IPS-20b (cell line): ENCODE data around the gene POF1B.
"Not testable (repeated sequence)": the region's sequence is repeated elsewhere in the genome, so short reads cannot be mapped to it uniquely, and the experiment has no call there.

Experiments
- H3K27ac ChIP-seq: one replicate; pipeline ENCODE4 v1.5.1; 2013; ENCODE audit warnings: low read length
- H3K27me3 ChIP-seq: 2 replicates; pipeline ENCODE4 v1.6.1; 2013; ENCODE audit warnings: mild to moderate bottlenecking, low read length, inconsistent platforms; ENCODE audit not compliant: insufficient read depth
- H3K36me3 ChIP-seq: 2 replicates; pipeline ENCODE4 v1.6.1; 2013; ENCODE audit warnings: low read depth, mild to moderate bottlenecking, inconsistent platforms, low read length, moderate library complexity; ENCODE audit not compliant: insufficient read depth
- H3K4me1 ChIP-seq: 2 replicates; pipeline ENCODE4 v1.6.1; 2013; ENCODE audit warnings: mild to moderate bottlenecking, control low read depth, inconsistent platforms, low read length, moderate library complexity; ENCODE audit not compliant: insufficient read depth
- H3K4me3 ChIP-seq: 2 replicates; pipeline ENCODE4 v1.5.1; 2013; ENCODE audit warnings: mild to moderate bottlenecking, low read length, inconsistent platforms
- H3K9ac ChIP-seq: 2 replicates; pipeline ENCODE4 v1.6.1; 2013; ENCODE audit warnings: low read depth, mild to moderate bottlenecking, inconsistent platforms, low read length, moderate library complexity
- H3K9me3 ChIP-seq: 2 replicates; pipeline ENCODE4 v1.6.1; 2013; ENCODE audit warnings: mild to moderate bottlenecking, low read depth, low read length, inconsistent platforms; ENCODE audit not compliant: insufficient read depth

The POF1B gene

DNA sequence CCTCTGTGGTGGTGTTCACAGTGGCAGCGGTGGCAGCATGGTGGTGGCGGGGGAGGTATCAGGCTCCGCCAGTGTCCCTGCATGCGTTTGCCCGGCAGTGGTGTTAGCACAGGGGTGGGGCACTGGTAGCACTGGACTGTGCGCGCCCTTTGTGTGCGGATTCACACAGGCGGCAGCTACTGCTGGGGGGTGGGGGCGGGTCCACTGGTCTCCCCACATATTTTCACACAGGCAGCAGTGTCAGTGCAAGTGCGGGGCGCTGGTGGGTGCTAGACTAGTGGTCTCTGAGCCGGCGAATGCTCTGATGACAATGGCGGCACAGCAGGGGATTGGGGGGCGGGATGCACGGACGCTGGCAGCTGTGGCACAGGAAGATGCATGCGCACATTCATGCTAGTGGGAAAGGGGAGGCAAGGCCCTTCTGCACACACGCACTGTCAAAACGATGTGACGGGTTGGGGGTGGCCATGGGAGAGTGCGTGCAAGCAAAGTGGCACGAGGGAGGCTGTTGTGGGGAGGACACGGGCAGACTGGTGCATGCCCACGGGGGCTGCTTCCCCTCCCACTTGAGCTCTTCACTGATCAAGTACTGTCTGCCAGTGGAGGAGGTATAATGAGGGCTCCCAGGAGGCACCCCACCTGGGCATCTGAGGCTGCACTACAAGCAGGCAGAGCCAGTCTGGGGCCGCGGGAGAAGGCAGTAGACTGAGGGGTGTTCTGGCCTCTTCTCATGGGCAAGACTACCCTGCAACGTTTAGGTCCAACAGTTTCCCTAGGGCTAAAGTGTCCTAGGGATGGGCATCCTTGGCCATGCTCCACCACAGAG is 53.0 kb downstream of the POF1B start:
- no peaks in the 10 kb centered on the region for H3K9me3 ChIP-seq
- H3K4me3 ChIP-seq = no peak overlapping the region
- no peaks in the 10 kb centered on the region for H3K27me3 ChIP-seq
- no peaks in the 10 kb centered on the region for H3K4me1 ChIP-seq
- no peak overlapping the region for H3K9ac ChIP-seq
- H3K27ac ChIP-seq = no peak overlapping the region
- no peaks in the 10 kb centered on the region for H3K36me3 ChIP-seq

GRCh38 chrX:85311348-85311747 is 68.1 kb downstream of the POF1B start:
- not testable (repeated sequence) for H3K4me3 ChIP-seq

GRCh38 chrX:85309717-85310116 is 69.7 kb downstream of the POF1B start:
- H3K27ac ChIP-seq = no peak overlapping the region
- H3K4me3 ChIP-seq = no peak overlapping the region
- no peaks in the 10 kb centered on the region for H3K36me3 ChIP-seq
- no peaks in the 10 kb centered on the region for H3K27me3 ChIP-seq
- H3K4me1 ChIP-seq = no peaks in the 10 kb centered on the region
- no peaks in the 10 kb centered on the region for H3K9me3 ChIP-seq
- H3K9ac ChIP-seq = no peak overlapping the region

More at GRCh38 chrX:85311348-85311747, 68.1 kb downstream of the POF1B start:
- H3K9ac ChIP-seq, H3K9me3 ChIP-seq, H3K27me3 ChIP-seq, H3K4me1 ChIP-seq, H3K36me3 ChIP-seq, H3K27ac ChIP-seq: not testable (repeated sequence)

DNA sequence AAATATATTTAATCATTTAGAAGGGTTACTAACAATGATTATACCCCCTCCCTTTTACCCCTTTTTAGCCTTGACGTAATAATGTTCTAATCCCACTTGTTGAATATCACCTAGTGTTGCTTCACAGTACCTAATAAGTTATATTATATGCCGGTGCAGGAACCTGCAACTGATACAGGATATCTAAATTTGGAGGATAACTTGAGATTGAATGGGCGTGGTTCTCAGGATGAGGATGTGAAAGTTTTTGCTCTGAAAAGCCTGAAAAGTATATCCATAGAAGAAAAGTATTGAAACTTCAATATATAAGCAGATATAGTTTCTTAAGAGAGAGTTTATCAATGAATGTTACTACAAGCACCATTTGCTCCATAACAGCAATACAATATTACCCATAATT is 75.9 kb downstream of the POF1B start:
- H3K36me3 ChIP-seq = no peaks in the 10 kb centered on the region

DNA sequence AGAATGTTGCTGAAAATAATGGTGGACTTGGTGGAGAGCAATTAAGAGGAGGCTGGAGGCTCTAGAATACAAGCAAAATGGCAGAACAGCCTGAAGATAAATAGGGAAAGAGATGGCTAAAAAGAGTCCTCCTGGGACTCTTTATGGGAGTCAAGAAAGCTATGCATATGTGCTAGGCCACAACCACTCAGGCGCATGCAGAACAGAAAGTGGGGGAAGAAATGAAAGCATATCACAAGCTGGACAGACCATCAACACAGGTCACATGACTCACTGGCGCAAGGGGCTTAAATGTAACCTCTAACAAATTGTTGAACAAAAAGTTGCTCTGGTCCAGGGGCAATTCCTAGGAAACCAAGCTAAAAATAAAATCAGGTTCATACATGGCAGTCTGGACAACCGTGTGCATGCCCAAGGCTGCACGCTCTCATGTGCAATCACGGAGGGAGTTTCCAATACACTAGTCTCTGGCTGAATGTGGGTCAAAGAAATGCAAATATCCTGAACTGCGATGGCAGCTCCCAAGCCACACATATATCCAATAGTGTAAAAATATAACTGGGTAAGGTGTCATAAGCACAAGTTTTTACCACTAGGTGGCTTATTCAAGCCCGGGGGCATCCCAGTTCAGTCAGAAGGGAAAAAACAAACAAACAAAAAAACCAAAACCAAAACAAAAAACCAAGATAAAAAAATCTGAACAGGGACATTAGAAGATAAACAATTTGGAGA is 90.3 kb downstream of the POF1B start:
- no peaks in the 10 kb centered on the region for H3K4me1 ChIP-seq
- no peak overlapping the region for H3K9ac ChIP-seq
- no peaks in the 10 kb centered on the region for H3K27me3 ChIP-seq
- H3K27ac ChIP-seq = no peak overlapping the region
- no peak overlapping the region for H3K4me3 ChIP-seq
- no peaks in the 10 kb centered on the region for H3K36me3 ChIP-seq
- H3K9me3 ChIP-seq = no peaks in the 10 kb centered on the region

More for the DNA sequence above, 75.9 kb downstream of the POF1B start:
- H3K4me3 ChIP-seq = no peak overlapping the region
- no peaks in the 10 kb centered on the region for H3K27me3 ChIP-seq
- no peak overlapping the region for H3K27ac ChIP-seq
- H3K9ac ChIP-seq = no peak overlapping the region
- no peaks in the 10 kb centered on the region for H3K4me1 ChIP-seq
- H3K9me3 ChIP-seq = no peaks in the 10 kb centered on the region

DNA sequence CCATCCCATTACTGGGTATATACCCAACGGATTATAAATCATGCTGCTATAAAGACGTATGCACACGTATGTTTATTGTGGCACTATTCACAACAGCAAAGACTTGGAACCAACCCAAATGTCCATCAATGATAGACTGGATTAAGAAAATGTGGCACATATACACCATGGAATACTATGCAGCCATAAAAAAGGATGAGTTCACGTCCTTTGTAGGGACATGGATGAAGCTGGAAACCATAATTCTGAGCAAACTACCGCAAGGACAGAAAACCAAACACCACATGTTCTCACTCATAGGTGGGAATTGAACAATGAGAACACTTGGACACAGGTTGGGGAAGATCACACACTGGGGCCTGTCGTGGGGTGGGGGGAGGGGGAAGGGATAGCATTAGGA is 94.2 kb downstream of the POF1B start:
- H3K9me3 ChIP-seq, H3K27ac ChIP-seq, H3K27me3 ChIP-seq, H3K4me1 ChIP-seq, H3K9ac ChIP-seq, H3K36me3 ChIP-seq, H3K4me3 ChIP-seq: not testable (repeated sequence)

GRCh38 chrX:85244450-85245211 is 134.8 kb downstream of the POF1B start:
- H3K27ac ChIP-seq = peak overlapping the region; percentile 61

GRCh38 chrX:85243761-85244449 is 135.6 kb downstream of the POF1B start, which contains the start of the genes SATL1 and ZNF711:
SATL1 (minus strand) TSS chrX:85243779; CDS start chrX:85108968, 134,811 bp downstream.
ZNF711 (plus strand) TSS chrX:85243991; CDS start chrX:85247573, 3,582 bp downstream.
- H3K27ac ChIP-seq = peak within 1 kb of the TSS; percentile 61
- no peaks in the 10 kb centered on the region for H3K9me3 ChIP-seq
- peak within 1 kb of the TSS; percentile 97 for H3K4me3 ChIP-seq
- H3K36me3 ChIP-seq = peaks cover 14% of the 10 kb centered on the region; the same call in 1 of the 2 replicates
- no peaks in the 10 kb centered on the region for H3K27me3 ChIP-seq
- peak within 1 kb of the TSS; percentile 97 for H3K9ac ChIP-seq
- no peaks in the 10 kb centered on the region for H3K4me1 ChIP-seq

More at GRCh38 chrX:85244450-85245211, 134.8 kb downstream of the POF1B start:
- Histone ChIP-seq H3K27me3 (no peaks in the 10 kb centered on the region), H3K4me1 (no peaks in the 10 kb centered on the region), H3K9me3 (no peaks in the 10 kb centered on the region), H3K4me3 (peak overlapping the region; percentile 97), H3K9ac (peak overlapping the region; percentile 97), H3K36me3 (peaks cover 16% of the 10 kb centered on the region; the same call in 1 of the 2 replicates)

GRCh38 chrX:85243155-85243554 is 136.3 kb downstream of the POF1B start:
- peaks cover 8% of the 10 kb centered on the region; the same call in 1 of the 2 replicates for H3K36me3 ChIP-seq
- no peaks in the 10 kb centered on the region for H3K9me3 ChIP-seq
- no peak overlapping the region for H3K27ac ChIP-seq
- H3K27me3 ChIP-seq = no peaks in the 10 kb centered on the region
- H3K9ac ChIP-seq = peak overlapping the region; percentile 83
- peak overlapping the region; percentile 97 for H3K4me3 ChIP-seq
- H3K4me1 ChIP-seq = no peaks in the 10 kb centered on the region
